Peyer's patch (tissue), 4 donors: ENCODE results near the gene C2orf68.

ENCODE experiments used
- POLR2A ChIP-seq, 2 donors: fragments of 450-650 bp; IDR thresholded peaks; one replicate each; pipeline ENCODE4 v1.5.1; 2017; ENCODE audit warnings: antibody characterized with exemption in 2 of 2, mild to moderate bottlenecking in 2 of 2, moderate library complexity in 2 of 2
- TF ChIP-seq, protein P1 (sequence below), 6 experiments: fragments of 450-650 bp in 4 of 6; fragments of 200-600 bp in 2 of 6; sonication (generic) in 1 of 6; IDR thresholded peaks; one replicate each; pipeline ENCODE4 v1.5.1; 2017 to 2019; ENCODE audit warnings: antibody characterized with exemption in 6 of 6, mild to moderate bottlenecking in 3 of 6, moderate library complexity in 1 of 6

DNA sequence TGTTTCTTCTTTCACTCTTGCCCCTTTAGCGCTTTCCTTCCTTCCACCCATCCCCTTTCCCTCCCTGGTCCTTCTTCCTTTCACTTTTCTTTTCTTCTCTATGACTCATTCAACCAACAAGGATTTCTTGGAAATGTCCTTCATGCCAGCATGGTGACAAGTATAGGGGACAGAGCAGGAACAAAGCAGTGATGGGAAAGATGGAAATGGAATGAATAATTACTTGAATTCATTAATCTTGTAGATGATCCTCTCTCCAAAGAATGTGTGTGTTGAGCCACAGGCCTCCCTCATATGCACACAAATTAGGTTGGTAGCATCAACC is 26.1 kb downstream of the C2orf68 start:
- no peak for TF ChIP-seq POLR2A (IDR thresholded peaks at IDR 0.05)
- TF ChIP-seq, protein P1, sequence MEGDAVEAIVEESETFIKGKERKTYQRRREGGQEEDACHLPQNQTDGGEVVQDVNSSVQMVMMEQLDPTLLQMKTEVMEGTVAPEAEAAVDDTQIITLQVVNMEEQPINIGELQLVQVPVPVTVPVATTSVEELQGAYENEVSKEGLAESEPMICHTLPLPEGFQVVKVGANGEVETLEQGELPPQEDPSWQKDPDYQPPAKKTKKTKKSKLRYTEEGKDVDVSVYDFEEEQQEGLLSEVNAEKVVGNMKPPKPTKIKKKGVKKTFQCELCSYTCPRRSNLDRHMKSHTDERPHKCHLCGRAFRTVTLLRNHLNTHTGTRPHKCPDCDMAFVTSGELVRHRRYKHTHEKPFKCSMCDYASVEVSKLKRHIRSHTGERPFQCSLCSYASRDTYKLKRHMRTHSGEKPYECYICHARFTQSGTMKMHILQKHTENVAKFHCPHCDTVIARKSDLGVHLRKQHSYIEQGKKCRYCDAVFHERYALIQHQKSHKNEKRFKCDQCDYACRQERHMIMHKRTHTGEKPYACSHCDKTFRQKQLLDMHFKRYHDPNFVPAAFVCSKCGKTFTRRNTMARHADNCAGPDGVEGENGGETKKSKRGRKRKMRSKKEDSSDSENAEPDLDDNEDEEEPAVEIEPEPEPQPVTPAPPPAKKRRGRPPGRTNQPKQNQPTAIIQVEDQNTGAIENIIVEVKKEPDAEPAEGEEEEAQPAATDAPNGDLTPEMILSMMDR (IDR thresholded peaks at IDR 0.05) = no peak
